OCI-LY1 (cell line): Measurements from ENCODE around the gene CCDC83.
A peak's percentile ranks its signal among the peaks of the same experiment; 100 is the strongest.

ENCODE experiments used
- EZH2 ChIP-seq: fragments of 200-600 bp; sonication (generic), shearing (Covaris generic); IDR thresholded peaks from 2 replicates; pipeline ENCODE4 v1.8.0; 2017; ENCODE audit warnings: borderline replicate concordance, mixed run types, mild to moderate bottlenecking, antibody characterized with exemption, low read length, moderate library complexity, mixed read lengths
- TF ChIP-seq, protein P1 (sequence below): fragments of 200-600 bp; sonication (generic), shearing (Covaris generic); IDR thresholded peaks from 2 replicates; pipeline ENCODE4 v1.5.1; 2017; ENCODE audit warnings: mild to moderate bottlenecking, antibody characterized with exemption, low read length, moderate library complexity, mixed read lengths

DNA sequence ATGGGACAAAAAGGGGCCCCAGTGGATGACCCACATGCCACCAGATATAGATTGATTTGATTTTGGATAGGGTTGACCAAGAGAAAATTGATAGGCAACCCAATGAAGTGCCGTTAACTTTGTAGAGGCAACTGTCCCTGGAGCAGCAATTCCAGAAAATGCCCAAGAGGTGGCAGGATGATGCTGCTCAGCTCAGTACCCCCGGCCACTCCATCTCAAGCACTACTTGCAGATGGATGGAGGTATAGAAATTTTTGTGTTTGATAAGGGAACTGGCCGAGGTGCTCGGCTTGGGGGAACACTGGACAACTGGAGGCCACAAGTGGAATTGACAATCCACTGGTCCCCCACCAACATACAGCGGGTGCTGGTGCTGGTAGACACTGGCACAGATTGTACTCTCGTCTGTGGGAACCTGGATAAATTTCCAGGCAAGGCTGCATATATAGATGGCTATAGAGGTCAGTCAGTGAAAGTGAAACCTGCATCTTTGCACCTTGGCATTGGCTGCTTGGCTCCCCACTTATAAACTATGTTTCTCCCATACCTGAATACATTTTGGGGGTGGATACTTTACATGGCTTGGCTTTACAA is 86.3 kb downstream of the CCDC83 start:
- TF ChIP-seq, protein P1, sequence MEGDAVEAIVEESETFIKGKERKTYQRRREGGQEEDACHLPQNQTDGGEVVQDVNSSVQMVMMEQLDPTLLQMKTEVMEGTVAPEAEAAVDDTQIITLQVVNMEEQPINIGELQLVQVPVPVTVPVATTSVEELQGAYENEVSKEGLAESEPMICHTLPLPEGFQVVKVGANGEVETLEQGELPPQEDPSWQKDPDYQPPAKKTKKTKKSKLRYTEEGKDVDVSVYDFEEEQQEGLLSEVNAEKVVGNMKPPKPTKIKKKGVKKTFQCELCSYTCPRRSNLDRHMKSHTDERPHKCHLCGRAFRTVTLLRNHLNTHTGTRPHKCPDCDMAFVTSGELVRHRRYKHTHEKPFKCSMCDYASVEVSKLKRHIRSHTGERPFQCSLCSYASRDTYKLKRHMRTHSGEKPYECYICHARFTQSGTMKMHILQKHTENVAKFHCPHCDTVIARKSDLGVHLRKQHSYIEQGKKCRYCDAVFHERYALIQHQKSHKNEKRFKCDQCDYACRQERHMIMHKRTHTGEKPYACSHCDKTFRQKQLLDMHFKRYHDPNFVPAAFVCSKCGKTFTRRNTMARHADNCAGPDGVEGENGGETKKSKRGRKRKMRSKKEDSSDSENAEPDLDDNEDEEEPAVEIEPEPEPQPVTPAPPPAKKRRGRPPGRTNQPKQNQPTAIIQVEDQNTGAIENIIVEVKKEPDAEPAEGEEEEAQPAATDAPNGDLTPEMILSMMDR, result peak; percentile 66
- no peak for TF ChIP-seq EZH2
